GM12801 (cell line): ENCODE results near the gene RNASEH2B.

Source experiments
- CTCF ChIP-seq: IDR thresholded peaks from one replicate; pipeline ENCODE4 v1.5.1; 2011; ENCODE audit warnings: control low read depth; ENCODE audit not compliant: insufficient read length; ENCODE audit errors: extremely low read depth

RNASEH2B gene

DNA sequence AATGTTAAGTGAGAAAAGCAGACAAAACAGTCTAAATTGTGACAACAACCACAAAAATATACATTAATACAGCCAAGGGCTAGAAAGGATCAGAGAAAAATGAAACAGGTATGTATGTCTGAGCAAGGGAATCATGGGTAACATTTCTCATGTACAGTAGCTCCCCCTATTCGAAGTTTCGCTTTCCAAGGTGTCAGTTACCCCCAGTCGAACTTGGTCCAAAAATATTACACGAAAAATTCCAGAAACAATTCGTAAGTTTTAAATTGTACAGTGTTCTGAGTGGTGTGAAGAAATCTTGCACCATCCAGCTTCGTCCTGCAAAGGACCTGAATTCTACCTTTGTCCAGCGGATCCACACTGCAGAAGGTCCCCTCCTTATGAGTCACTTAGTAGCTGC lies 1.8 kb upstream of the RNASEH2B start:
- no peak for TF ChIP-seq CTCF

GRCh38 chr13:50908371-50908770 lies 1.2 kb upstream of the RNASEH2B start:
- TF ChIP-seq CTCF, result no peak

GRCh38 chr13:50910485-50910805 lies 854 bp downstream of the RNASEH2B start:
- TF ChIP-seq CTCF, result no peak

GRCh38 chr13:50911081-50911631 lies 1.6 kb downstream of the RNASEH2B start:
- no peak for TF ChIP-seq CTCF

GRCh38 chr13:50911937-50912795 lies 2.6 kb downstream of the RNASEH2B start:
- TF ChIP-seq CTCF, result peak; percentile 6

DNA sequence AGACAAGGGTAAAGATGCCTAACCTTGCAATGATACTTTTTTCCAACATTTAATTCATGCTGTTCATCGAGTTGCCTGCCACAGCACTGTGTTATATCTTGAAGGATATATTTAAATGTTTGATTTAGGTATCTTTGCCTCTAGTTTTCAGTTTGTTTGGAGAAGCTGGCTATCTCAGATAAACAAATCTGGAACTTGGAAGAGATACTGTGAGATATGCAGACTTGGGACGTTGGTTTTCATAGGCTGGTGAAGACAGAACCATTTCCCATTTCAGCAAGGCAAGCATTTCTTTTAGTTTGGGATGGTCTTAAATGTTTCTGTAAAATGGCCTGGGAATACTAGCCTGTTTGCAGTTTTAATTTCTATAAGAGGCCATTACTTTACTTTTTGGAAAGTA lies 3.3 kb downstream of the RNASEH2B start:
- no peak for TF ChIP-seq CTCF

GRCh38 chr13:50914176-50914700 lies 4.6 kb downstream of the RNASEH2B start:
- TF ChIP-seq CTCF, result no peak
